GM18508 (cell line): Measurements from ENCODE around the gene ERP44.
"Not testable (repeated sequence)": the region's sequence is repeated elsewhere in the genome, so short reads cannot be mapped to it uniquely, and the experiment has no call there.

Experiments
- ATAC-seq: cut with Tn5 transposase; IDR thresholded peaks from one replicate; pipeline ENCODE4 v1.9.1; 2021; ENCODE audit warnings: moderate number of reproducible peaks; ENCODE audit not compliant: insufficient read depth, unreplicated experiment

The ERP44 gene

DNA sequence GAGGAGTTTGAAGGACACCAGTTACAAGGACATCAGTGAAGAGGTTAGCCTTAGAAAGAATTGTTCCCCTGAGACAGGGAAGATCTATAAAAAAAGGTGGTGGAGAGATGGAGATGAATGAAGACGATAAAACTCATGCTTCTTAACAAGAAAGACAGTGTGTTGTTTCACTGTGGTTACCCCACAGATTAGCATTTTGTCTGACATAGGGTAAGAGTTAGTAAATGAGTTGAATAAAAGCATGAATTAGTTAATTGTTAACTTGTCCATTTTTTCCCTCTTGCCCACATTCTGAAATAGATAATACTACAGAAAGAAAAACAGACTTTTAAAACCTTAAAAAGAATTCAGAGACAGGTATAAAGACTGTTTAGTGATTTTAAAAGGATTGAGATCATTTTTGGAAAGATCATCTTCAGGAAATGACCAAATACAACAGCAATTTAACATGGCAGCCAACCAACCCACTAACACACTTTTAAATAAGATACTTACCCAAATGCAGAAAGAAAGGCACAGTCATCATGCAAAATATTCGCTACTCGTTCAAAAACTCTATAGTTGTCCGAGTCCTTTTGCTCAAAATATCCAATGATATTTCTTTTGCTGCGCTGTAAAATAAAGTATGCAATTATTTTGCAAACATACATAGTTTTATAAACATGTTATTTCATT lies 78.5 kb downstream of the ERP44 start:
- no peak for ATAC-seq

DNA sequence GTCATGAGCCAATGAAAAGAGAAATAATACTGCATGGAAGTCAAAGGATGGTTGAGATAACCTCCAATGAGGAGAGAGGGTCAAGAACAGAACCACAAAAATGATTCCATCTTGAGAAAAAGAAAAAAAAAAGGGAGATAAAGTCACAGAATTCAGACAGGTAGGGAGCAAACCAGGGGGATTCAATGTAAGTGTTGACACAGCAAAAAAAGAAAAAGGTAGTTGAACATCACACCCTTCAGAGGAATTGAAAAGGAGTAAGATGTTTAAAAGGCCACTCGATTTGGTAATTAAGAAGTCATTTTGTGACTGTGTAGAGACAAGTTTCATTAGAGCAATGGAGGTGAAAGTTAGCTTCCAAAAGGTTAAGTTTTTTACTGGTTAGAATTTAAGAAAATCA lies 79.3 kb downstream of the ERP44 start:
- ATAC-seq: no peak

DNA sequence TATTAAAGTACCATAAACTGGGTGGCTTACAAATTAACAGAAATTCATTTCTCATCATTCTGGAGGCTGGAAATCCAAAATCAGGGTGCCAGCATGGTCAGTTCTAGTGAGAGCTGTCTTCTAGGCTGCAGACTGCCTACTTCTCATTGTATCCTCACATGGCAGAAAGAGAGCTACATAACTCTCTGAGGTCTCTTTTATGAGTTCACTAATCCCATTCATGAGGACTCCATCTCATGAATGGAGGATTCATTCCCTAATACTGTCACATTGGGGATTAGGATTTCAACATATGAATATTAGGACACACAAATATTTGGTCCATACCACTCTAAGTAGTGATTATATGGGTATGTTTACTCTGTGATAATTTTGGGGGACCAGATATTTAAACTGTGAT lies 84.0 kb downstream of the ERP44 start:
- no peak for ATAC-seq

- no peak for ATAC-seq
These were observed 85.2 kb downstream of the ERP44 start for GRCh38 chr9:100013573-100013972.

DNA sequence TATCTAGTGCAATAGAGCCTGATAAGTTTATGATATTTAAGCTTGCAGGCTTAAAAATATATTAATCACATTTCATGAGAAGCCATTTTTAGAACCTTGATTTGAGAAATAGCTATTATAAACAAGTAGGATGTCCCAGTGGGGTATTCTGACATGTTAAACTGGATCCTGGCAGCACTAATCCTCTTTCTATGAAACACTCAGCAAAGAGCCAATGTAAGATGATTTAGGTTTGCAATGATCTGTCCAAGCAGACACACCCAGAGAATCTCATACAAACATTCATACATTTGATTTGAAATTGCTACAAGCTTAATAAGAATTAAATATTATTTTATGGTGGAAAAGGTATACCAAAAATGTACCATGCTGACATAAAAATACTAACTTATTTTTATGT lies 86.5 kb downstream of the ERP44 start:
- no peak for ATAC-seq

DNA sequence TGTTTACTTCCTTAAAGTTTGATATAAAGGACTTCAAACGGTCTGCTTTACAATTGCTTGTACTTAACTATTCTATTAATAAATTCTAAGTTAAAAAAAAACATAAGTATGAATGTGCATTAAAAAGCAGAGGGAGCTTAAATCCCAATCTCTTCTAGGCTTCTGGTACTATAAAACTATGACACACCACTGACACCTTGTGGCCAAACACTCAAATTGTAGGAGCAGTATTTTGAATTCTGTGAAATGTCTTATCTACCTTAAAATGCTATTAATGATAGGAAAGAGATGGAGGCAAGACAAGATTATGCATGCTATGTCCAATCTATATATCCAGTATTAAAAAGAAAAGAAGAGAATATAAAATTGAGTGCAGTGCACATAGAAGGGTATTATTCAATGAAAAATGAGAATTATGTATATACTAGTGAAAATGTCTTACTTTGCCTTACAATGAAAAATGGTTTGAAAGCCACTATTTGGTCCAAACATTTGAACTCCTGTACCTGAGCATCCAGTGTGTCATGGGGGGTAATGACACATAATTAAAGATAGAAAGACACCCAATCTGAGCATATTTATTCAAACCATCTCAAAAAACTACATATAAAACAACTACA lies 87.6 kb downstream of the ERP44 start:
- ATAC-seq: no peak

DNA sequence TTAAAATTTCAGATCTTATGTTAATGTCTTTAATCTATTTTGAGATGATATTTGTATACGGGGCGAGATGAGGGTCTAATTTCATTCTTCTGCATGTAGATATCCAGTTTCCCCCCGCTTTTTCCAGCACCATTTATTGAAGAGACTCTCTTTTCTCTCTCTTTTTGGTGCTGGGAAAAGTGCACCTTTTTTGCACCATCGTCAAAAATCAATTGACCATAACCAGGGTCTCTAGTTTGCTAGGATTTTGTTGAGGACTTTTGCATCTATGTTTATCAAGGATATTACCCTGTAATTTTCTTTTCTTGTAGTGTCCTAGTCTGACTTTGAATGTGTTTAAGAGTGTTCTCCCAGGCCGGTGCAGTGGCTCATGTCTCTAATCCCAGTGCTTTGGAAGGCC lies 99.0 kb downstream of the ERP44 start:
- no peak for ATAC-seq

- no peak for ATAC-seq
These were observed 99.9 kb downstream of the ERP44 start for GRCh38 chr9:99998866-99999265.

DNA sequence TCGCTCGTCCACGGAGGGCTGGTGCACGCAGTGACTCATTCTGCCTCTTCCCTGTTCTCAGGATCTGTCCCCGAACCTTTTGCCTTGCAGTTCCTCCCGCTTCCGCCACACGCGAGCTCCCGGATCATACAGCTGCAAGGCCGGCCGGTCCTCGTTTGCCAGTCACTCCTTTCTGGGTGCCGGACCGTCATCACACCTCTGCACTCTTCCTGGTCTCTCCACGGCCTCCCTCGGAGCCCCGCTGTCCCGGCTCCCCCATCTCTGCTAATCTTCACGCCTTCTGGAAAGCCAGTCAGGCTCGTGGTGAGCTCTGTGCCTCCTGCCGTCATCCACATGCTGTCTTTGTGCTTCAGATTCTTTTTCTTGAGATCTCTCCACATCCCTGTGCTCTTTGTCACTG lies 100.5 kb downstream of the ERP44 start:
- no peak for ATAC-seq

DNA sequence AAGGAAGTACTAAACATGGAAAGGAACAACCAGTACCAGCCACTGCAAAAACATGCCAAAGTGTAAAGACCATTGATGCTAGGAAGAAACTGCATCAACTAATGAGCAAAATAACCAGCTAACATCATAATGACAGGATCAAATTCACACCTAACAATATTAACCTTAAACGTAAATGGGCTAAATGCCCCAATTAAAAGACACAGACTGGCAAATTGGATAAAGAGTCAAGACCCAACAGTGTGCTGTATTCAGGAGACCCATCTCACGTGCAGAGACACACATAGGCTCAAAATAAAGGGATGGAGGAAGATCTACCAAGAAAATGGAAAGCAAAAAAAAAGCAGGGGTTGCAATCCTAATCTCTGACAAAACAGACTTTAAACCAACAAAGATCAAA lies 108.3 kb downstream of the ERP44 start:
- ATAC-seq: not testable (repeated sequence)

GRCh38 chr9:99986642-99987041 lies 112.2 kb downstream of the ERP44 start:
- no peak for ATAC-seq

DNA sequence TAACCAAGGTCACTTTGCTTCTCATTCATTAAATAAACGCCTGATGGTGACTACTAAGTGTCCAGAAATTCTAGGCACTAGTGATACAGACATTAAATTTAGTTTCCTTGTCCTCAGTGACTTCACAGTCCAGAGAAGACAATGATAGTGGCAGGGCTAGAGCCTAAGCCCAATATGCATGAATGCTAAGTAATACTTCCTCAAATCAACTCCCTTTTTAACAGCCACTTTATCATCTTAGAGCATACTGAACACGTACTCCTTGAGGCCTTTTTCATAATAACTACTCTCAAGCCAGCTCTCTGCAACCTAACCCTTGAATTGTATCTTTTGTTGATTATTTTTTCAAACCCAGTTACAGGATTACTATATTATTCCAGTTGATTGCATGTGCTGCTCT lies 118.2 kb downstream of the ERP44 start:
- ATAC-seq: no peak

GRCh38 chr9:99978221-99978620 lies 120.6 kb downstream of the ERP44 start:
- no peak for ATAC-seq

DNA sequence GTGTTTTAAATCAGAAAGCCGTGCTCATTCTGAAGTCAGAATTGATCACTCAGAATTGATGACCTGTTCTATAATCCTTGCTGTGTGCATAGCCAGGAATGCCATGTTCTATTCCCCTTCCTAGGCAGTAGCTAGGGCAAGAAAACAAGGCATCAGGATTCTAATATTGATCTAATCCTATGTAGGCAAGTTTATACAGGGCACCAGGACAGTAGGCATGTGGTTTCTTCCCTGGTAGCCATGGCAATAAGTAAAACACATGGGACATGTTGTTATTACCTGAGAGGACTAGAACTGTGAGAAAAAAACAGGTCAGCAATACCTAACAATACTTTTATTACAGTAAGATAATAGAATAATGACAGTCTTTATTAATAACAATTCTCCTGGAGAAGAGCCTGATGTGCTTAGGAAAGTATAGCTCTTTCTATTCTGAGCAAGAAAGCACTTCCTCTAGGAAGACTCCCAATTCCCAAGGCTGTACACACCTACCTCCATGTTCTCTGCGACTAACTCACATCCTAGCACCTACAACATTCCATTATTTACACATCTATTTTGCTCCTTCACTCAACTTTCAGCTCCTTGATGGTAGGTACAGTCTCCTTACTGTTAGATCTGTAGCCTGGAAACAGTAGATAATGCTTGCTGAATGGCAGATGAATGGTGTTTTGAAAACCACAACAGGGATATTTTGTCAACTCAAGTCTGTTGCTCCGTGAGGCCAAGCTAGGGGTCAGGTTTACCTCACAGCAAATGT lies 121.6 kb downstream of the ERP44 start:
- ATAC-seq: no peak

DNA sequence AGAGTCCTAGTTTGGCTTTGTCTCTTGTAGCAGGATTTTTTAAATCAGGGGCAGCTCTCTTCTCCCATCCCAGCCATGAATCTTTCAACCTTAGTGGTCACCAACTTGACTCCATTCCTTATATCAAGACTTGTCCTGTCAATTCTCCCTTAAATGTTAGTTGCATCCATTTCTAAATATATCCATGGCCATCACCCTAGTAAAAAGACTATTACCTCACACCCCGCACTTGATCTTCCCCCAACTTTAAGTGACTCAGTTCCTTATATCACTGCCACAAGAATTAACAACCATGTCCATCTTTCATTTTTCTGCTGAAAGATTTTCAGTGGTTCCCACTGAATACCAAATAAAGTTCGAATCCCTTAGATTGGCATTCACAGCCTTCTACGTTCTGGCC lies 125.3 kb downstream of the ERP44 start:
- no peak for ATAC-seq

DNA sequence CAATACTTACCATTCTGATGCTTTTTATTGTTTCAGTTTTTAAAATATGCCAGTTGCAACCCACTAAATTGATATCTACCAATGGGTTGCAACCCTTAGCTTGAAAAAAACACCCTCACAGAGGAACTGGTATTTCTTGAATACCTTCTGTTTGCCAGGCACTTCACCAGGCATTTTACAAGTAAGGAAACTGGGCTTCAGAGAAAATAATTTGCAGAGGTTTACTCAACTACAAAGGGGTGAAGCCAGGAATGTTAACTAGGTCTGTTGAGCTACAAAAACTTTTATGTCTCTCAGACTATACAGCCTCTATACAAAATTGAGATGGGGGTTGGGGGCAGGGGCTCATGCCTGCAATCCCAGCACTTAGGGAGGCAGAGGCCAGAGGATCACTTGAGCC lies 127.4 kb downstream of the ERP44 start:
- ATAC-seq: no peak

GRCh38 chr9:99970481-99970880 lies 128.3 kb downstream of the ERP44 start:
- no peak for ATAC-seq

GRCh38 chr9:99967457-99967856 lies 131.3 kb downstream of the ERP44 start:
- ATAC-seq: no peak

DNA sequence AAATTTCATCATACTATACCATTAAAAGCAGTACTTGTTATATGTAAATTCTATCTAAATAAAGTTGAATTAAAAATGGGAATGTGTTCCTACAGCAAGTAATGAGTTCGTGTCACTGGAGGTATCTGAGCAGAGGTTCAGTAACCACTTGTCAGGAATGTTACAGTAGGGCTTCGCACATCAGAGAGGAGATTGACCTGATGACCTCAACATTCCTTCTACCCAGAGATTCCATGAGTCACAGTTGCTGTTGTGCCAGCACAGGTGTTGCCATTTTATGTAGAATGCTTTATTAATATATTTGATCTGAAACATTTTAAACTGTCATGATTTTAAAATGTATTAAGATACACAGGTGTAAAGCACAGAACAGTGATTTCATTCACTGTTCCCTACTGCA lies 132.1 kb downstream of the ERP44 start:
- no peak for ATAC-seq

DNA sequence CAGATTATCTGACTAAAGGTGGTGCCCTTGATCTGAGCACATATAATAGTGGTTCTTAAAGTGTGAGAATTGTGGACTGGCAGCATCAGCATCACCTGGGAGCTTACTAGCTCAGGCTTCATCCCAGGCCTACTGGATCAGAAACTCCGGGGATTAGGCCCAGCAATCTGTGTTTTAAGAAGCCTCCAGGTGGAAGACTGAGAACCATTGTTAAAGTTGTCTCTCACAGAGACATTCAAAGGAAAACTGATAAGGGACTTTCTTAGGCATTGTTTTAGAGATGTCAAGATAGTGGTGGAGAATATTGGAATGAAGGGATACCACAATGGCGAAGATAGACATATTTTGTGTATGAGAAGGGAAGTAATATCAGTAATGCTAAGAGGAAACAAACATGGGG lies 132.8 kb downstream of the ERP44 start:
- no peak for ATAC-seq

DNA sequence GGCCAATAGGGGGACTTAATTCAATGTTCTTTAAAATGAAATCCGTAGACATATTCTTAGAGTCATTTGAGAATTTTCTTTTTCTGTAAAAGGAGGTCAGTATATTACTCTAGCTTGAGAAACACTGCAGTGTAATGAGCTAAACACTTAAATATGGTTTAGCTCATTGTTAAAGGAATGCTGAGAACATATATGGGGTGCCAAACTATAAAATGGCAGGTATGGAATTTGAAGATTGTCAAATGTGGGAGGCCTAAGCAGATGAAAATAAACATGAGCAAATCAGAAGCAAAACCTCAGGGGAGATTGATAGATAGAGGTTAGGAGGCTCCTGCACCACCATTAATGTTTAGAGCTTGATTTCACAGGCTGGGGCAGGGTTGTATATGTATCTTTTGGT lies 134.5 kb downstream of the ERP44 start:
- no peak for ATAC-seq
